ENCODE results near the gene SEC23IP.
"Not testable (repeated sequence)": the region's sequence is repeated elsewhere in the genome, so short reads cannot be mapped to it uniquely, and the experiment has no call there.

Gene SEC23IP

GRCh38 chr10:119886070-119886469 lies 6.5 kb upstream of the SEC23IP start:
- not testable (repeated sequence) for DNase-seq

GRCh38 chr10:119888715-119889114 lies 3.8 kb upstream of the SEC23IP start:
- not testable (repeated sequence) for DNase-seq

GRCh38 chr10:119889201-119889600 lies 3.3 kb upstream of the SEC23IP start:
- not testable (repeated sequence) for DNase-seq

GRCh38 chr10:119890307-119890706 lies 2.2 kb upstream of the SEC23IP start:
- not testable (repeated sequence) for DNase-seq

GRCh38 chr10:119891849-119892187 lies 712 bp upstream of the SEC23IP start:
- DNase-seq, result not testable (repeated sequence)

GRCh38 chr10:119893074-119893473 lies 544 bp downstream of the SEC23IP start:
- DNase-seq, result no peak

- DNase-seq, result no peak
Measured at GRCh38 chr10:119893845-119894427, 1.4 kb downstream of the SEC23IP start.

- DNase-seq, result no peak
Measured at GRCh38 chr10:119896061-119896655, 3.6 kb downstream of the SEC23IP start.

GRCh38 chr10:119896937-119897770 lies 4.6 kb downstream of the SEC23IP start:
- DNase-seq, result no peak

- no peak for DNase-seq
Measured at GRCh38 chr10:119898577-119898976, 6.0 kb downstream of the SEC23IP start.

GRCh38 chr10:119903946-119904666 lies 11.6 kb downstream of the SEC23IP start:
- no peak for DNase-seq

GRCh38 chr10:119907695-119908094 lies 15.2 kb downstream of the SEC23IP start:
- not testable (repeated sequence) for DNase-seq

GRCh38 chr10:119908166-119908565 lies 15.6 kb downstream of the SEC23IP start:
- no peak for DNase-seq

GRCh38 chr10:119910689-119911088 lies 18.2 kb downstream of the SEC23IP start:
- no peak for DNase-seq

GRCh38 chr10:119917777-119918176 lies 25.2 kb downstream of the SEC23IP start:
- no peak for DNase-seq

GRCh38 chr10:119919271-119919670 lies 26.7 kb downstream of the SEC23IP start:
- DNase-seq, result no peak

- no peak for DNase-seq
Measured at GRCh38 chr10:119919826-119920225, 27.3 kb downstream of the SEC23IP start.

- no peak for DNase-seq
Measured at GRCh38 chr10:119928411-119928810, 35.9 kb downstream of the SEC23IP start.

GRCh38 chr10:119931871-119932270 lies 39.3 kb downstream of the SEC23IP start:
- no peak for DNase-seq

- DNase-seq, result no peak
Measured at GRCh38 chr10:119932631-119933030, 40.1 kb downstream of the SEC23IP start.

- no peak for DNase-seq
Measured at GRCh38 chr10:119933179-119933578, 40.6 kb downstream of the SEC23IP start.

GRCh38 chr10:119940487-119940886 lies 48.0 kb downstream of the SEC23IP start:
- no peak for DNase-seq

GRCh38 chr10:119942973-119943372 lies 50.4 kb downstream of the SEC23IP start:
- DNase-seq, result no peak
